Esophagus muscularis mucosa (tissue), 4 donors: ENCODE measurements around the gene ABCB10.

Experiments used
- EP300 ChIP-seq: sonication (generic); formaldehyde crosslinking; IDR thresholded peaks from one replicate; pipeline ENCODE4 v1.6.1; 2017; ENCODE audit warnings: antibody characterized with exemption
- POLR2A ChIP-seq: fragments of 450-650 bp; IDR thresholded peaks from one replicate; pipeline ENCODE4 v1.6.1; 2017; ENCODE audit warnings: antibody characterized with exemption, moderate library complexity, mild to moderate bottlenecking, low read depth
- TF ChIP-seq, protein P1 (sequence below), 3 experiments: fragments of 200-600 bp in 2 of 3; fragments of 450-650 bp in 1 of 3; sonication (generic) in 2 of 3; IDR thresholded peaks; one replicate each; pipeline ENCODE4 v1.5.1; 2017 to 2019; ENCODE audit warnings: antibody characterized with exemption in 3 of 3, mild to moderate bottlenecking in 2 of 3, moderate library complexity in 1 of 3

DNA sequence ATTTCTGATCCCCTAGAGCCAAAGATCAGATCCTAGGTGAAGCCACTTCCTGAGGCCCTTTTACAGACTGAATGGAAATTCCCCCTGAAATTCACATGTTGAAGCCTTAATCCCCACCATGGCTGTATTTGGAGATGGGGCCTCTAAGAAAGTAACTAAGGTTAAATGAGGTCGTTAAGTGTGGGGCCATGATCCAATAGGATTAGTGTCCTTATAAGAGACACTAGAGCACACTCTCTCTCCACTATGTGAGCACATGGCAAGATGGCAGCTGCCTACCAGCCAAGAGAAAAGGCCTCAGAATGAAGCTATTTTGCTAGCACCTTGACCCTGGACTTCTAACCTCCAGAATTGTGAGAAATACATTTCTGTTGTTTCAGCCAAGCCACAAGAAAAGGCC lies 13.9 kb downstream of the ABCB10 start:
- TF ChIP-seq, protein P1, sequence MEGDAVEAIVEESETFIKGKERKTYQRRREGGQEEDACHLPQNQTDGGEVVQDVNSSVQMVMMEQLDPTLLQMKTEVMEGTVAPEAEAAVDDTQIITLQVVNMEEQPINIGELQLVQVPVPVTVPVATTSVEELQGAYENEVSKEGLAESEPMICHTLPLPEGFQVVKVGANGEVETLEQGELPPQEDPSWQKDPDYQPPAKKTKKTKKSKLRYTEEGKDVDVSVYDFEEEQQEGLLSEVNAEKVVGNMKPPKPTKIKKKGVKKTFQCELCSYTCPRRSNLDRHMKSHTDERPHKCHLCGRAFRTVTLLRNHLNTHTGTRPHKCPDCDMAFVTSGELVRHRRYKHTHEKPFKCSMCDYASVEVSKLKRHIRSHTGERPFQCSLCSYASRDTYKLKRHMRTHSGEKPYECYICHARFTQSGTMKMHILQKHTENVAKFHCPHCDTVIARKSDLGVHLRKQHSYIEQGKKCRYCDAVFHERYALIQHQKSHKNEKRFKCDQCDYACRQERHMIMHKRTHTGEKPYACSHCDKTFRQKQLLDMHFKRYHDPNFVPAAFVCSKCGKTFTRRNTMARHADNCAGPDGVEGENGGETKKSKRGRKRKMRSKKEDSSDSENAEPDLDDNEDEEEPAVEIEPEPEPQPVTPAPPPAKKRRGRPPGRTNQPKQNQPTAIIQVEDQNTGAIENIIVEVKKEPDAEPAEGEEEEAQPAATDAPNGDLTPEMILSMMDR (IDR thresholded peaks at IDR 0.05), result no peak
- no peak for TF ChIP-seq POLR2A
- no peak for TF ChIP-seq EP300
